Measurements from ENCODE around the gene NPR1.

DNA sequence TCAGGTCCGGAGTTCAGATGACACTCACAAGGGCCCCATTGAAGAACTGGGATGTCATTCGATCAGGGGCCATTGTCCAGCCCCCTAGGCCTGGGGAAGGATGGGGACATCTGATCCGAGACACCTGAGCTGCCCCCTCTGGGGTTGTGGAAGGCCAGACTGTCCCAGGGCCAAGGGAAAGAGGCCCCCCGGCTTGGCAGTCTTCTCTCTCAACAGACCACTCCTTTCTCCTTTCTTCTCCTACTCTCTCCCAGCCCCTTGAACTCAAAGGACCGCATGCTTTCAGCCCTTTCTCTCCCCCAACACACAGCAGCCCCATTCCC lies 49.2 kb upstream of the NPR1 start:
- TF ChIP-seq CTCF (IDR thresholded peaks at IDR 0.05) (no peak), EZH2 (IDR thresholded peaks at IDR 0.05) (no peak)
